ENCODE measurements around the gene PAK4.

The PAK4 gene

GRCh38 chr19:39147480-39147879 is 21.9 kb downstream of the PAK4 start:
- DNase-seq = no peak

- DNase-seq = no peak
Observed at GRCh38 chr19:39148939-39149529, 23.4 kb downstream of the PAK4 start.

- no peak for DNase-seq
Observed at GRCh38 chr19:39150235-39150634, 24.6 kb downstream of the PAK4 start.

GRCh38 chr19:39150807-39151600 is 25.4 kb downstream of the PAK4 start:
- no peak for DNase-seq

GRCh38 chr19:39152066-39152465 is 26.5 kb downstream of the PAK4 start:
- DNase-seq = no peak

GRCh38 chr19:39154100-39154628 is 28.6 kb downstream of the PAK4 start:
- no peak for DNase-seq

GRCh38 chr19:39154629-39155100 is 29.1 kb downstream of the PAK4 start:
- no peak for DNase-seq

- DNase-seq = no peak
Observed at GRCh38 chr19:39155114-39155700, 29.6 kb downstream of the PAK4 start.

- DNase-seq = no peak
Observed at GRCh38 chr19:39155741-39156140, 30.2 kb downstream of the PAK4 start.

GRCh38 chr19:39156326-39157230 is 31.0 kb downstream of the PAK4 start:
- no peak for DNase-seq

- no peak for DNase-seq
Observed at GRCh38 chr19:39157275-39157996, 31.9 kb downstream of the PAK4 start.

- DNase-seq = no peak
Observed at GRCh38 chr19:39157997-39158389, 32.4 kb downstream of the PAK4 start.

GRCh38 chr19:39158646-39159260 is 33.2 kb downstream of the PAK4 start:
- no peak for DNase-seq

- no peak for DNase-seq
Observed at GRCh38 chr19:39160523-39160861, 34.9 kb downstream of the PAK4 start.

- no peak for DNase-seq
Observed at GRCh38 chr19:39160889-39161672, 35.5 kb downstream of the PAK4 start.

- DNase-seq = no peak
Observed at GRCh38 chr19:39162441-39163043, 37.0 kb downstream of the PAK4 start.

- no peak for DNase-seq
Observed at GRCh38 chr19:39163621-39164020, 38.0 kb downstream of the PAK4 start.

GRCh38 chr19:39164289-39164688 is 38.7 kb downstream of the PAK4 start:
- DNase-seq = no peak

- no peak for DNase-seq
Observed at GRCh38 chr19:39165857-39166256, 40.3 kb downstream of the PAK4 start.
